Parathyroid adenoma (tissue), 2 donors: ENCODE results near the gene KMT5B.

Experiments
- H2AFZ ChIP-seq: fragments of 300-600 bp; sonication (generic); one replicate; pipeline ENCODE4 v1.7.0; 2017; ENCODE audit warnings: antibody characterized with exemption, mild to moderate bottlenecking
- H3K27ac ChIP-seq: fragments of 300-600 bp; sonication (generic); one replicate; pipeline ENCODE4 v1.7.0; 2017
- H3K27me3 ChIP-seq: fragments of 300-600 bp; sonication (generic); one replicate; pipeline ENCODE4 v1.7.0; 2017; ENCODE audit warnings: low read length; ENCODE audit not compliant: control insufficient read depth, insufficient read depth
- H3K36me3 ChIP-seq: fragments of 300-600 bp; sonication (generic); one replicate; pipeline ENCODE4 v1.7.0; 2017; ENCODE audit warnings: low read length; ENCODE audit not compliant: control insufficient read depth, insufficient read depth
- H3K4me1 ChIP-seq: fragments of 300-600 bp; sonication (generic); one replicate; pipeline ENCODE4 v1.7.0; 2017; ENCODE audit warnings: control low read depth
- H3K4me2 ChIP-seq: fragments of 300-600 bp; sonication (generic); one replicate; pipeline ENCODE4 v1.7.0; 2017; ENCODE audit warnings: low read length
- H3K4me3 ChIP-seq: fragments of 300-600 bp; sonication (generic); one replicate; pipeline ENCODE4 v1.7.0; 2017; ENCODE audit warnings: low read depth, low read length
- H3K79me2 ChIP-seq: fragments of 300-600 bp; sonication (generic); one replicate; pipeline ENCODE4 v1.7.0; 2017; ENCODE audit warnings: control low read depth
- H3K9ac ChIP-seq: fragments of 300-600 bp; sonication (generic); one replicate; pipeline ENCODE4 v1.7.0; 2017; ENCODE audit warnings: mild to moderate bottlenecking
- H3K9me3 ChIP-seq: fragments of 300-600 bp; sonication (generic); one replicate; pipeline ENCODE4 v1.7.0; 2017; ENCODE audit warnings: low read length; ENCODE audit not compliant: control insufficient read depth
- TF ChIP-seq, protein P1 (sequence below): fragments of 300-600 bp; sonication (generic); IDR thresholded peaks from one replicate; pipeline ENCODE4 v1.7.0; 2017; ENCODE audit warnings: antibody characterized with exemption, mild to moderate bottlenecking
- donor health status: primary hyperparathyroidism.

KMT5B gene

DNA sequence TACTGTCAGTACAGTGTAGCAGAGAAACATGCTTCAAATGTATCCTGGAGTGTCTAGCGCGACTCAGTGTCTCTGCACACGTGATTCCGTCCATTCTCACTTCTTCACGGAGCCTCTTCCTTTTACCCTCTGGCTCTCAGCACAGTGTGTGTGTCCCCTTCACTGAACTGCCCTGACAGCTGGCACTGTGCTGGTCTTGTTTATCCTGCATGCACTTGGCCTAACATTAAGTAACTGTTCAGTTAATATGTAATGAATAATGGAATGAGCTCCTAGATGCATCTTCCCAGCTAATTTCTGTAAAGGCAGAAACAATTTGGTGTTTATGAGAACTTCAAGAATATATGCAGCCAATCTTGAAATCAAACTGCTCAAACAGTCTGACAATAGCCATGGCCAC is 44.4 kb downstream of the KMT5B start:
- H3K27me3 ChIP-seq, result no peaks in the 10 kb centered on the region
- no peak overlapping the region for H2AFZ ChIP-seq
- no peaks in the 10 kb centered on the region for H3K9me3 ChIP-seq
- H3K4me1 ChIP-seq, result no peaks in the 10 kb centered on the region
- H3K36me3 ChIP-seq, result no peaks in the 10 kb centered on the region
- H3K79me2 ChIP-seq, result no peaks in the 10 kb centered on the region
- H3K4me3 ChIP-seq, result no peak overlapping the region
- no peak overlapping the region for H3K4me2 ChIP-seq
- TF ChIP-seq, protein P1, sequence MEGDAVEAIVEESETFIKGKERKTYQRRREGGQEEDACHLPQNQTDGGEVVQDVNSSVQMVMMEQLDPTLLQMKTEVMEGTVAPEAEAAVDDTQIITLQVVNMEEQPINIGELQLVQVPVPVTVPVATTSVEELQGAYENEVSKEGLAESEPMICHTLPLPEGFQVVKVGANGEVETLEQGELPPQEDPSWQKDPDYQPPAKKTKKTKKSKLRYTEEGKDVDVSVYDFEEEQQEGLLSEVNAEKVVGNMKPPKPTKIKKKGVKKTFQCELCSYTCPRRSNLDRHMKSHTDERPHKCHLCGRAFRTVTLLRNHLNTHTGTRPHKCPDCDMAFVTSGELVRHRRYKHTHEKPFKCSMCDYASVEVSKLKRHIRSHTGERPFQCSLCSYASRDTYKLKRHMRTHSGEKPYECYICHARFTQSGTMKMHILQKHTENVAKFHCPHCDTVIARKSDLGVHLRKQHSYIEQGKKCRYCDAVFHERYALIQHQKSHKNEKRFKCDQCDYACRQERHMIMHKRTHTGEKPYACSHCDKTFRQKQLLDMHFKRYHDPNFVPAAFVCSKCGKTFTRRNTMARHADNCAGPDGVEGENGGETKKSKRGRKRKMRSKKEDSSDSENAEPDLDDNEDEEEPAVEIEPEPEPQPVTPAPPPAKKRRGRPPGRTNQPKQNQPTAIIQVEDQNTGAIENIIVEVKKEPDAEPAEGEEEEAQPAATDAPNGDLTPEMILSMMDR, result no peak
- H3K9ac ChIP-seq, result no peak overlapping the region
- H3K27ac ChIP-seq, result no peak overlapping the region

DNA sequence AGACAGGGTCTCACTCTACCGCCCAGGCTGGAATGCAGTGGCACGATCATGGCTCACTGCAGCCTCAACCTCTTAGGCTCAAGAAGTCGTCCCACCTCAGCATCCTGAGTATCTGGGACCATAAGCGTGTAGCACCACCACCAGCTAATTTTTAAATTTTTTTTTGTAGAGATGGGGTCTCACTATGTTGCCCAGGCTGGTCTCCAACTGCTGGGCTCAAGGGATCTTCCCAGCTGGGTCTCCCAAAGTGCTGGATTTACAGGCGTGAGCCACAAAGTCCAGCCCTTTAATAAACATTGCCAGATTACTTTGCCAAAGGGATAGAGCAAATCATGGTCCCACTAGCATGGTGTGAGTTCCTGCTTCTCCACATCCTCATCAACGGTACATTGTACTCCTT is 45.6 kb downstream of the KMT5B start:
- Histone ChIP-seq H3K9me3 (no peaks in the 10 kb centered on the region), H3K4me1 (no peaks in the 10 kb centered on the region), H3K4me3 (no peak overlapping the region), H3K4me2 (no peak overlapping the region), H3K36me3 (no peaks in the 10 kb centered on the region), H2AFZ (no peak overlapping the region), H3K27me3 (no peaks in the 10 kb centered on the region), H3K9ac (no peak overlapping the region), H3K79me2 (no peaks in the 10 kb centered on the region), H3K27ac (no peak overlapping the region)
- TF ChIP-seq, protein P1, result no peak

DNA sequence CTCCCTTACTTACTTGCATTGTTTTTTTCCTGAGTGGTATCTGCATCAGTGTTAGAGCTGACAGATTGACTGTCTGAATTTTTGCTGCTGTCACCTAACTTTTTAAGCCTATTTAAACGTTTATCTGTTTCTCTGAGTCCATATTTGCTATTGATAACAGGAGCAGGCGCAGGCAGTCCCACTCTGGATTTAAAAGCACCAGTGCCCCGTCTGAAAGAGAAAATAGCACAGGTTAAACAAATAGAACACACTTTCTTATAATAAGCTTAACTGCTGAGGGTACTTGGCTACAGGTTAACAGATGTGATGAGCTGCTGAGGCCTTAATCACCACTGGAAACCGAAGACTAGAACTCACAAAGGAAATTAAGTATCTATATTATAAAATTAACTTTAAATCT is 46.1 kb downstream of the KMT5B start:
- Histone ChIP-seq H3K79me2 (no peaks in the 10 kb centered on the region), H2AFZ (no peak overlapping the region), H3K36me3 (no peaks in the 10 kb centered on the region), H3K9ac (no peak overlapping the region), H3K27ac (no peak overlapping the region), H3K27me3 (no peaks in the 10 kb centered on the region), H3K9me3 (no peaks in the 10 kb centered on the region), H3K4me3 (no peak overlapping the region), H3K4me1 (no peaks in the 10 kb centered on the region), H3K4me2 (no peak overlapping the region)
- TF ChIP-seq, protein P1, result no peak

GRCh38 chr11:68165601-68166000 is 47.5 kb downstream of the KMT5B start:
- Histone ChIP-seq H2AFZ (no peak overlapping the region), H3K4me1 (no peaks in the 10 kb centered on the region), H3K9ac (no peak overlapping the region), H3K36me3 (no peaks in the 10 kb centered on the region), H3K4me3 (no peak overlapping the region), H3K27ac (no peak overlapping the region), H3K4me2 (no peak overlapping the region), H3K9me3 (no peaks in the 10 kb centered on the region), H3K27me3 (no peaks in the 10 kb centered on the region), H3K79me2 (no peaks in the 10 kb centered on the region)
- TF ChIP-seq, protein P1, result no peak

DNA sequence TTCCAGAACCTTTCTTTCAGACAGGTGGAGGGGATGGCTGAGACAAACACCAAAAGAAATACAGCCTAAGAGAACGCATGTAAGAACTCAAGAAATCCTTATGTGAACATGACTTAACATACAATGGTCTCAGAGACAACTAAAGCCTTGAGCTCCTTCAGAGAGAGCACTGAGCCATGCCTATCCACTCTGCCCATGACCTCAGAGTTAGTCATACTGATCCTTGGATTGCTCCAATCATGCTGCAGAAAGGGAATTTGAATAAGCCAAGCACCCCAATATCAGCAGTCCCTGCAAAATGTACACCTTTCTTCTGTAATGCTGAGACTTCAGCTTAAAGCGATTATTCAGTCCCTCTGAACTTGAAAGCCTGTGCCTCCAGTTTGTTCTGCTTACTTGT is 48.7 kb downstream of the KMT5B start:
- Histone ChIP-seq H3K79me2 (no peaks in the 10 kb centered on the region), H3K27ac (no peak overlapping the region), H2AFZ (no peak overlapping the region), H3K9me3 (no peaks in the 10 kb centered on the region), H3K4me2 (no peak overlapping the region), H3K36me3 (no peaks in the 10 kb centered on the region), H3K4me1 (no peaks in the 10 kb centered on the region), H3K27me3 (no peaks in the 10 kb centered on the region), H3K9ac (no peak overlapping the region), H3K4me3 (no peak overlapping the region)
- TF ChIP-seq, protein P1, result no peak
